AG04449 (cell line): Measurements from ENCODE around the gene MLH1.

Experiments used
- CTCF ChIA-PET: fragments of 350-600 bp; formaldehyde crosslinking; extraction: SDS; loops from one replicate; lab custom pipeline; 2021; ENCODE audit warnings: antibody characterized with exemption; lab: Yijun Ruan, JAX
- POLR2A ChIA-PET: fragments of 400-600, 350-600 bp; formaldehyde crosslinking; extraction: SDS; loops from one replicate; lab custom pipeline; 2020; ENCODE audit warnings: antibody characterized with exemption, inconsistent platforms; lab: Yijun Ruan, JAX
- DNase-seq: peaks from one replicate; pipeline ENCODE4 v3.0.0-alpha.2; 2010; ENCODE audit warnings: low read depth, low spot score
- H3K4me3 ChIP-seq: 2 replicates; pipeline ENCODE4 v1.5.1; 2011; ENCODE audit warnings: low read depth, mild to moderate bottlenecking, control low read depth, low read length
- TF ChIP-seq, protein P1 (sequence below): IDR thresholded peaks from one replicate; pipeline ENCODE4 v1.5.1; 2011; ENCODE audit warnings: mild to moderate bottlenecking, moderate library complexity, low read length, control low read depth, inconsistent platforms; ENCODE audit not compliant: insufficient read depth; ENCODE audit errors: missing control alignments

The MLH1 gene

DNA sequence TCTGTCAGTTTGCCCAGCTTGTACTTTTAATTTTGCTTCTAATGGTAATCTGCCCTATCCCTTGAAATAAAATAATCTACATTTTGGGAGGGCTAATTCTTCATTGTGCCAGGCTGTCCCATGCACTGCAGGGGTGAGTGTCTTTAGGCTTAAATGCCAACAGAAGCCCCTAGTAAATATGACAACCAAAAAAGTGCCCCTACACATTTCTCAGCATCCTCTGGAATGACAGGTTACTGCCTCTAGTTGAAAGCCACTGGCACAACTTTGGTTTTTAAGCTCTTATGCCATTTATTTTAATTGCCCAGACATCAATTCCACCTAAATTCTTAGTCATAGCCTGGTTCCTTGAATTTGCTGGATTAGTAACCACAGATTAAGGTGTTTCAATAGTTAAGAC lies 3.8 kb upstream of the MLH1 start:
- no peak for DNase-seq
- CTCF ChIA-PET, result interaction anchor here (1.2 to 3.2 kb wide), 3 partner anchors 11 to 224 kb away, joined by 3 to 20 read pairs (median 4); no protein-coding TSS in a partner anchor
- POLR2A ChIA-PET, result interaction anchor here (1.6 kb wide), 1 partner anchor 10 kb away, joined by 3 read pairs; no protein-coding TSS in a partner anchor
- TF ChIP-seq, protein P1, sequence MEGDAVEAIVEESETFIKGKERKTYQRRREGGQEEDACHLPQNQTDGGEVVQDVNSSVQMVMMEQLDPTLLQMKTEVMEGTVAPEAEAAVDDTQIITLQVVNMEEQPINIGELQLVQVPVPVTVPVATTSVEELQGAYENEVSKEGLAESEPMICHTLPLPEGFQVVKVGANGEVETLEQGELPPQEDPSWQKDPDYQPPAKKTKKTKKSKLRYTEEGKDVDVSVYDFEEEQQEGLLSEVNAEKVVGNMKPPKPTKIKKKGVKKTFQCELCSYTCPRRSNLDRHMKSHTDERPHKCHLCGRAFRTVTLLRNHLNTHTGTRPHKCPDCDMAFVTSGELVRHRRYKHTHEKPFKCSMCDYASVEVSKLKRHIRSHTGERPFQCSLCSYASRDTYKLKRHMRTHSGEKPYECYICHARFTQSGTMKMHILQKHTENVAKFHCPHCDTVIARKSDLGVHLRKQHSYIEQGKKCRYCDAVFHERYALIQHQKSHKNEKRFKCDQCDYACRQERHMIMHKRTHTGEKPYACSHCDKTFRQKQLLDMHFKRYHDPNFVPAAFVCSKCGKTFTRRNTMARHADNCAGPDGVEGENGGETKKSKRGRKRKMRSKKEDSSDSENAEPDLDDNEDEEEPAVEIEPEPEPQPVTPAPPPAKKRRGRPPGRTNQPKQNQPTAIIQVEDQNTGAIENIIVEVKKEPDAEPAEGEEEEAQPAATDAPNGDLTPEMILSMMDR, result no peak
- no peak overlapping the region for H3K4me3 ChIP-seq

DNA sequence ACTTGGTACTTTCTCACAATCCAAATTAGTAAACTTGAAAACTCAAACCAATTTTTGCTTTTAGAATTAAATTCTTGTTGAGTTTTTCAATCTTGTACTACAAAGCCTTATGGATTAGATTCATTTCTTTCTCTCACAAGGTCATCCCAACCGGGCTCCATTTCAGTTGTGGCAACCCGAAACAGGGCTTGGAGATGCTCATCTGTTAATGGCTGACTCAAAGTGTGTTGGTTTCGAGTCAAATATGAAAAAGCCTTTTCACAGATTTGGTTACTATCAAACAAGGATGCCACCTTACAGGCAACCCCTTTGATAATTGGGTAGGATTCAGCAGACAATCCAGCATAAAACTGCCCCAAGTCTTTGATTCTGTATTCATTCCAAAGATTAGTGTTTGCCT lies 2.2 kb upstream of the MLH1 start:
- TF ChIP-seq, protein P1, result no peak
- H3K4me3 ChIP-seq, result peak overlapping the region; percentile 84
- no peak for DNase-seq
- CTCF ChIA-PET, result interaction anchor here (1.2 to 2.4 kb wide), 3 partner anchors 220 to 264 kb away, joined by 3 to 8 read pairs (median 3); no protein-coding TSS in a partner anchor
- POLR2A ChIA-PET, result interaction anchor here (0.6 kb wide), 1 partner anchor 123 kb away, joined by 3 read pairs; no protein-coding TSS in a partner anchor

GRCh38 chr3:36991923-36992805 lies 1.2 kb upstream of the MLH1 start:
- peak overlapping the region; percentile 84 for H3K4me3 ChIP-seq
- TF ChIP-seq, protein P1, result no peak
- CTCF ChIA-PET, result interaction anchor here (1.0 to 2.8 kb wide), 7 partner anchors 33 to 265 kb away, joined by 3 to 10 read pairs (median 6); no protein-coding TSS in a partner anchor
- DNase-seq, result peak; percentile 17
- POLR2A ChIA-PET, result interaction anchor here (0.6 to 1.7 kb wide), 3 partner anchors 9 to 296 kb away, joined by 3 to 4 read pairs (median 4); no protein-coding TSS in a partner anchor

- POLR2A ChIA-PET, result interaction anchor here (0.6 to 1.7 kb wide), 4 partner anchors 9 to 295 kb away, joined by 3 to 4 read pairs (median 4); no protein-coding TSS in a partner anchor
- peak within 1 kb of the TSS; percentile 86 for H3K4me3 ChIP-seq
- TF ChIP-seq, protein P1, result peak; percentile 42
- CTCF ChIA-PET, result interaction anchor here (1.0 to 2.8 kb wide), 7 partner anchors 13 to 264 kb away, joined by 3 to 10 read pairs (median 6); no protein-coding TSS in a partner anchor
- no peak for DNase-seq
Observed at GRCh38 chr3:36992806-36993325, 452 bp upstream of the MLH1 start, which contains the start of gene EPM2AIP1. Gene EPM2AIP1, minus strand, starts transcription at chr3:36993131. Its CDS starts 54 bp downstream, at chr3:36993077.

- H3K4me3 ChIP-seq, result no peak overlapping the region
- TF ChIP-seq, protein P1, result no peak
- CTCF ChIA-PET, result interaction anchor here (0.6 to 2.1 kb wide), 5 partner anchors 9 to 187 kb away, joined by 3 to 15 read pairs (median 4); no protein-coding TSS in a partner anchor
- POLR2A ChIA-PET, result no interaction called here
- no peak for DNase-seq
Observed at GRCh38 chr3:37014620-37015019, 21.3 kb downstream of the MLH1 start.
